ENCODE results near the gene FSTL5. TPM values are rescaled to one million over a fixed set of nuclear protein-coding genes. Genes with fewer than 3 reads are reported as not detected.
A peak's percentile ranks its signal among the peaks of the same experiment; 100 is the strongest.

The FSTL5 gene
- total and polyA plus RNA-seq, 2 of the 8 experiments (the other 6 are each of a cell fraction or from before 2014, with no cell fraction given), result 0.09 to 0.32 TPM

GRCh38 chr4:162017863-162018262 lies 145.9 kb downstream of the FSTL5 start:
- no peak overlapping the region for H2BK120ac ChIP-seq (replicated peaks; ENCODE audit: low read depth, low read length)
- H3K4me3 ChIP-seq (ENCODE audit: extremely low read depth in 1 of 4, insufficient read depth in 2 of 4, low read depth in 3 of 4, low read length in 4 of 4), result no peak overlapping the region
- no peak overlapping the region for H3K23ac ChIP-seq (ENCODE audit: insufficient read length)
- POLR2A ChIA-PET (ENCODE audit: partially characterized antibody), result no interaction called here
- H3K27me3 ChIP-seq (replicated peaks in 1 of 4; ENCODE audit: control insufficient read depth in 3 of 4, extremely low read depth in 1 of 4, insufficient read depth in 3 of 4, low read length in 3 of 4), result no peaks in the 10 kb centered on the region
- no peak for DNase-seq (ENCODE audit: low read depth in 1 of 2, low spot score in 2 of 2)
- H3K4me1 ChIP-seq (replicated peaks in 1 of 4; ENCODE audit: control insufficient read depth in 3 of 4, insufficient read depth in 4 of 4, low read length in 3 of 4), result no peaks in the 10 kb centered on the region; a peak in 1 of 7 replicates
- no peaks in the 10 kb centered on the region; the same call in 1 of the 2 replicates for H3K23me2 ChIP-seq (ENCODE audit: low read depth, low read length)
- H3K79me2 ChIP-seq (ENCODE audit: control insufficient read depth in 1 of 2, insufficient read depth in 2 of 2, low read length in 2 of 2), result no peaks in the 10 kb centered on the region
- H3K4ac ChIP-seq (replicated peaks; ENCODE audit: insufficient read length, low read depth, low read length), result no peak overlapping the region
- WGBS, 2 experiments (ENCODE audit: extremely low coverage in 1 of 2, insufficient coverage in 1 of 2, insufficient read length in 1 of 2, insufficient replicate concordance in 2 of 2, low coverage in 1 of 2, low lambda C conversion rate in 2 of 2, missing lambda C conversion rate in 1 of 2), result 75% methylated on average over 2 of the region's 2 CpGs; no CpG with 5 or more reads in 1 of the 2 experiments
- H3K79me1 ChIP-seq (ENCODE audit: low read depth, low read length), result no peaks in the 10 kb centered on the region
- H3K18ac ChIP-seq (ENCODE audit: extremely low read depth, low read length), result no peak overlapping the region
- H2BK12ac ChIP-seq (ENCODE audit: low read depth, low read length), result no peak overlapping the region
- no peaks in the 10 kb centered on the region for H4K20me1 ChIP-seq (replicated peaks in 1 of 2; ENCODE audit: control insufficient read depth in 1 of 2, insufficient read depth in 2 of 2, low read length in 2 of 2)
- H2BK15ac ChIP-seq (ENCODE audit: low read length), result no peak overlapping the region
- no peak overlapping the region for H3K56ac ChIP-seq (replicated peaks; ENCODE audit: insufficient read length, low read depth, low read length)
- no peak overlapping the region for H4K8ac ChIP-seq (ENCODE audit: extremely low read depth, insufficient read depth, low read length)
- no peak overlapping the region for H4K91ac ChIP-seq (replicated peaks; ENCODE audit: insufficient read length, low read length)
- no peak overlapping the region for H2BK5ac ChIP-seq (ENCODE audit: low read depth, low read length)
- CTCF ChIA-PET (ENCODE audit: partially characterized antibody), result no interaction called here
- peak overlapping the region; percentile 88; the same call in 1 of the 2 replicates for H2AFZ ChIP-seq (ENCODE audit: low read length)
- H3K36me3 ChIP-seq (ENCODE audit: control insufficient read depth in 2 of 4, insufficient read depth in 4 of 4, low read length in 3 of 4), result no peaks in the 10 kb centered on the region
- no peak overlapping the region for H3K14ac ChIP-seq (ENCODE audit: insufficient read length)
- no peak overlapping the region for H2AK5ac ChIP-seq (ENCODE audit: low read depth, low read length)
- H4K5ac ChIP-seq (ENCODE audit: insufficient read length, low read depth, low read length), result no peak overlapping the region
- no peak for FAIRE-seq
- no peak overlapping the region for H3K9ac ChIP-seq (replicated peaks in 1 of 4; ENCODE audit: extremely low read depth in 1 of 4, low read depth in 3 of 4, low read length in 3 of 4)
- H2BK20ac ChIP-seq (ENCODE audit: low read length), result no peak overlapping the region
- H3K4me2 ChIP-seq (ENCODE audit: insufficient read depth in 1 of 2, low read depth in 2 of 2, low read length in 2 of 2), result no peak overlapping the region
- TF ChIP-seq TCF12 (IDR thresholded peaks at IDR 0.05; ENCODE audit: low read depth, low read length) (no peak), MAX (IDR thresholded peaks at IDR 0.05) (no peak), FOSL1 (IDR thresholded peaks at IDR 0.05; ENCODE audit: insufficient read depth, low read depth, low read length) (no peak), KDM1A (IDR thresholded peaks at IDR 0.05; ENCODE audit: borderline replicate concordance, low read length) (no peak), EGR1 (IDR thresholded peaks at IDR 0.05; ENCODE audit: borderline replicate concordance, low read depth, low read length) (no peak), SRF (IDR thresholded peaks at IDR 0.05; ENCODE audit: low read depth, low read length) (no peak), MAFK (IDR thresholded peaks at IDR 0.05; ENCODE audit: low read depth, low read length) (no peak), CHD1 (IDR thresholded peaks at IDR 0.05; ENCODE audit: low read depth, low read length) (no peak), BRCA1 (IDR thresholded peaks at IDR 0.05; ENCODE audit: low read depth, low read length) (no peak), CEBPB (IDR thresholded peaks at IDR 0.05; ENCODE audit: low read depth, low read length) (no peak), KDM5A (IDR thresholded peaks at IDR 0.05; ENCODE audit: low read length) (no peak), CREB1 (IDR thresholded peaks at IDR 0.05) (no peak), RXRA (IDR thresholded peaks at IDR 0.05; ENCODE audit: insufficient read depth, low read depth, low read length) (no peak), ASH2L (IDR thresholded peaks at IDR 0.05; ENCODE audit: low read length) (no peak)
- H3K9me3 ChIP-seq (ENCODE audit: insufficient read depth in 2 of 2, low read depth in 1 of 2, low read length in 1 of 2), result no peaks in the 10 kb centered on the region
- H3K27ac ChIP-seq (ENCODE audit: low read depth, low read length), result no peak overlapping the region

All from H1 (cell line).